OCI-LY1 (cell line): Measurements from ENCODE around the gene B3GNT2.

ENCODE experiments used
- H2AFZ ChIP-seq: fragments of 200-600 bp; sonication (generic), shearing (Covaris generic); 2 replicates; pipeline ENCODE4 v1.6.0; 2014; ENCODE audit warnings: antibody characterized with exemption, mild to moderate bottlenecking, low read length
- H3F3A ChIP-seq: fragments of 200-600 bp; sonication (generic), shearing (Covaris generic); 2 replicates; pipeline ENCODE4 v1.6.0; 2014; ENCODE audit warnings: mild to moderate bottlenecking, antibody characterized with exemption, low read length, moderate library complexity; ENCODE audit not compliant: insufficient read depth
- H3K27ac ChIP-seq: fragments of 200-600 bp; sonication (generic); 2 replicates; pipeline ENCODE4 v1.5.1; 2014; ENCODE audit warnings: low read length, mixed run types, mild to moderate bottlenecking, low read depth; ENCODE audit not compliant: poor library complexity, severe bottlenecking
- H3K27me3 ChIP-seq: fragments of 200-600 bp; sonication (generic); 2 replicates; pipeline ENCODE4 v1.6.0; 2014; ENCODE audit warnings: antibody characterized with exemption, mild to moderate bottlenecking, low read length, moderate library complexity; ENCODE audit not compliant: insufficient read depth
- H3K36me3 ChIP-seq: fragments of 200-600 bp; sonication (generic); 2 replicates; pipeline ENCODE4 v1.6.1; 2014; ENCODE audit warnings: mild to moderate bottlenecking, antibody characterized with exemption, low read length, moderate library complexity, mixed read lengths; ENCODE audit not compliant: insufficient read depth
- H3K4me1 ChIP-seq: fragments of 200-600 bp; sonication (generic); 2 replicates; pipeline ENCODE4 v1.5.1; 2014; ENCODE audit warnings: mild to moderate bottlenecking, low read length, moderate library complexity; ENCODE audit not compliant: insufficient read depth, severe bottlenecking
- H3K4me2 ChIP-seq: fragments of 200-600 bp; sonication (generic), shearing (Covaris generic); 2 replicates; pipeline ENCODE4 v1.6.1; 2014; ENCODE audit warnings: low read length
- H3K4me3 ChIP-seq: fragments of 200-600 bp; sonication (generic); 2 replicates; pipeline ENCODE4 v1.5.1; 2014; ENCODE audit warnings: low read length, low read depth, mild to moderate bottlenecking, mixed read lengths; ENCODE audit not compliant: poor library complexity, severe bottlenecking
- H3K79me2 ChIP-seq: fragments of 200-600 bp; shearing (Covaris generic); 2 replicates; pipeline ENCODE4 v1.6.1; 2016; ENCODE audit warnings: mixed run types, low read length, mixed read lengths; ENCODE audit not compliant: insufficient read depth
- H3K9ac ChIP-seq: fragments of 200-600 bp; sonication (generic), shearing (Covaris generic); 2 replicates; pipeline ENCODE4 v1.6.1; 2014; ENCODE audit warnings: mild to moderate bottlenecking, low read length, mixed read lengths
- H3K9me2 ChIP-seq: fragments of 200-600 bp; sonication (generic), shearing (Covaris generic); 2 replicates; pipeline ENCODE4 v1.6.1; 2014; ENCODE audit warnings: low read depth, mild to moderate bottlenecking, low read length, mixed read lengths
- H3K9me3 ChIP-seq: fragments of 200-600 bp; shearing (Covaris generic); 2 replicates; pipeline ENCODE4 v1.6.1; 2014; ENCODE audit warnings: low read length, mixed read lengths
- H4K20me1 ChIP-seq: fragments of 200-600 bp; sonication (generic), shearing (Covaris generic); 2 replicates; pipeline ENCODE4 v1.6.0; 2016; ENCODE audit warnings: mild to moderate bottlenecking, low read length; ENCODE audit not compliant: insufficient read depth
- CTCF ChIP-seq: fragments of 200-600 bp; sonication (generic), shearing (Covaris generic); IDR thresholded peaks from 2 replicates; pipeline ENCODE4 v1.5.1; 2017; ENCODE audit warnings: mild to moderate bottlenecking, antibody characterized with exemption, low read length, moderate library complexity, mixed read lengths
- EZH2 ChIP-seq: fragments of 200-600 bp; sonication (generic), shearing (Covaris generic); IDR thresholded peaks from 2 replicates; pipeline ENCODE4 v1.8.0; 2017; ENCODE audit warnings: borderline replicate concordance, mixed run types, mild to moderate bottlenecking, antibody characterized with exemption, low read length, moderate library complexity, mixed read lengths

Gene B3GNT2

GRCh38 chr2:62217970-62218369, 22.1 kb downstream of the B3GNT2 start:
- Histone ChIP-seq H3K36me3 (peaks cover 100% of the 10 kb centered on the region), H3K4me2 (no peak overlapping the region)

GRCh38 chr2:62219407-62220159, 23.7 kb downstream of the B3GNT2 start:
- H3K27me3 ChIP-seq: no peaks in the 10 kb centered on the region
- no peaks in the 10 kb centered on the region; the same call in 1 of the 2 replicates for H4K20me1 ChIP-seq
- TF ChIP-seq CTCF (no peak), EZH2 (no peak)
- H3K9ac ChIP-seq: no peak overlapping the region
- H3K79me2 ChIP-seq: peaks cover 100% of the 10 kb centered on the region
- peaks cover 98% of the 10 kb centered on the region for H3K36me3 ChIP-seq
- peaks cover 8% of the 10 kb centered on the region; the same call in 1 of the 2 replicates for H3K9me3 ChIP-seq
- no peak overlapping the region for H3K27ac ChIP-seq
- no peaks in the 10 kb centered on the region for H3F3A ChIP-seq
- H2AFZ ChIP-seq: no peak overlapping the region
- H3K4me1 ChIP-seq: no peaks in the 10 kb centered on the region
- no peaks in the 10 kb centered on the region for H3K9me2 ChIP-seq
- no peak overlapping the region for H3K4me2 ChIP-seq
- no peak overlapping the region for H3K4me3 ChIP-seq

More at GRCh38 chr2:62217970-62218369, 22.1 kb downstream of the B3GNT2 start:
- H3K9ac ChIP-seq: no peak overlapping the region
- peaks cover 100% of the 10 kb centered on the region for H3K79me2 ChIP-seq
- no peak overlapping the region for H3K27ac ChIP-seq
- peaks cover 3% of the 10 kb centered on the region; the same call in 1 of the 2 replicates for H4K20me1 ChIP-seq
- no peak overlapping the region for H3K4me3 ChIP-seq
- no peak overlapping the region for H2AFZ ChIP-seq
- no peaks in the 10 kb centered on the region for H3K27me3 ChIP-seq
- no peaks in the 10 kb centered on the region for H3K9me2 ChIP-seq
- H3F3A ChIP-seq: no peaks in the 10 kb centered on the region
- TF ChIP-seq CTCF: no peak
- peaks cover 8% of the 10 kb centered on the region; the same call in 1 of the 2 replicates for H3K9me3 ChIP-seq
- no peaks in the 10 kb centered on the region for H3K4me1 ChIP-seq

- no peaks in the 10 kb centered on the region for H3F3A ChIP-seq
- TF ChIP-seq CTCF (no peak), EZH2 (no peak)
- H2AFZ ChIP-seq: no peak overlapping the region
- H3K27ac ChIP-seq: no peak overlapping the region
- no peaks in the 10 kb centered on the region for H3K4me1 ChIP-seq
- H3K9me3 ChIP-seq: peaks cover 8% of the 10 kb centered on the region; the same call in 1 of the 2 replicates
- no peak overlapping the region for H3K4me3 ChIP-seq
- H3K9ac ChIP-seq: no peak overlapping the region
- no peak overlapping the region for H3K4me2 ChIP-seq
- H4K20me1 ChIP-seq: no peaks in the 10 kb centered on the region
- H3K9me2 ChIP-seq: no peaks in the 10 kb centered on the region
- peaks cover 98% of the 10 kb centered on the region for H3K36me3 ChIP-seq
- no peaks in the 10 kb centered on the region for H3K27me3 ChIP-seq
- peaks cover 91% of the 10 kb centered on the region for H3K79me2 ChIP-seq
These were observed 25.2 kb downstream of the B3GNT2 start for GRCh38 chr2:62221141-62221540.
